RWPE2 (cell line): Measurements from ENCODE around the gene CLDN9.

Source experiments
- ATAC-seq: fragments of 200-7000 bp; cut with Tn5 transposase; 3 replicates; pipeline ENCODE4 v1.9.1; 2021; ENCODE audit warnings: low read depth
- DNase-seq: peaks from one replicate; pipeline ENCODE4 v3.0.0-alpha.2; 2020; ENCODE audit warnings: low spot score
- H3K27ac ChIP-seq: fragments of 450-650 bp; 2 replicates; pipeline ENCODE4 v1.5.1; 2017; ENCODE audit warnings: mild to moderate bottlenecking; ENCODE audit not compliant: poor library complexity, severe bottlenecking
- H3K27me3 ChIP-seq: fragments of 250-450 bp; sonication (Bioruptor Pico); 2 replicates; pipeline ENCODE4 v1.5.1; 2021; ENCODE audit warnings: mild to moderate bottlenecking, moderate library complexity; ENCODE audit not compliant: insufficient read depth, poor library complexity, severe bottlenecking
- H3K36me3 ChIP-seq: fragments of 250-450 bp; sonication (Bioruptor Pico); 2 replicates; pipeline ENCODE4 v1.5.1; 2020; ENCODE audit warnings: low read depth, mild to moderate bottlenecking, moderate library complexity
- H3K4me1 ChIP-seq: fragments of 250-450 bp; sonication (Bioruptor Pico); 2 replicates; pipeline ENCODE4 v1.5.1; 2021; ENCODE audit warnings: mild to moderate bottlenecking, moderate library complexity; ENCODE audit not compliant: insufficient read depth, poor library complexity, severe bottlenecking
- H3K4me3 ChIP-seq: fragments of 250-450 bp; sonication (Bioruptor Pico); 2 replicates; pipeline ENCODE4 v1.5.1; 2021; ENCODE audit warnings: mild to moderate bottlenecking, moderate library complexity; ENCODE audit not compliant: severe bottlenecking
- H3K9me3 ChIP-seq: fragments of 250-450 bp; sonication (Bioruptor Pico); 2 replicates; pipeline ENCODE4 v1.5.1; 2021; ENCODE audit warnings: mild to moderate bottlenecking, moderate library complexity; ENCODE audit not compliant: severe bottlenecking
- CTCF ChIP-seq: fragments of 450-650 bp; IDR thresholded peaks from one replicate; pipeline ENCODE4 v1.5.1; 2017; ENCODE audit warnings: mild to moderate bottlenecking, moderate library complexity; ENCODE audit not compliant: poor library complexity, severe bottlenecking

CLDN9 gene

DNA sequence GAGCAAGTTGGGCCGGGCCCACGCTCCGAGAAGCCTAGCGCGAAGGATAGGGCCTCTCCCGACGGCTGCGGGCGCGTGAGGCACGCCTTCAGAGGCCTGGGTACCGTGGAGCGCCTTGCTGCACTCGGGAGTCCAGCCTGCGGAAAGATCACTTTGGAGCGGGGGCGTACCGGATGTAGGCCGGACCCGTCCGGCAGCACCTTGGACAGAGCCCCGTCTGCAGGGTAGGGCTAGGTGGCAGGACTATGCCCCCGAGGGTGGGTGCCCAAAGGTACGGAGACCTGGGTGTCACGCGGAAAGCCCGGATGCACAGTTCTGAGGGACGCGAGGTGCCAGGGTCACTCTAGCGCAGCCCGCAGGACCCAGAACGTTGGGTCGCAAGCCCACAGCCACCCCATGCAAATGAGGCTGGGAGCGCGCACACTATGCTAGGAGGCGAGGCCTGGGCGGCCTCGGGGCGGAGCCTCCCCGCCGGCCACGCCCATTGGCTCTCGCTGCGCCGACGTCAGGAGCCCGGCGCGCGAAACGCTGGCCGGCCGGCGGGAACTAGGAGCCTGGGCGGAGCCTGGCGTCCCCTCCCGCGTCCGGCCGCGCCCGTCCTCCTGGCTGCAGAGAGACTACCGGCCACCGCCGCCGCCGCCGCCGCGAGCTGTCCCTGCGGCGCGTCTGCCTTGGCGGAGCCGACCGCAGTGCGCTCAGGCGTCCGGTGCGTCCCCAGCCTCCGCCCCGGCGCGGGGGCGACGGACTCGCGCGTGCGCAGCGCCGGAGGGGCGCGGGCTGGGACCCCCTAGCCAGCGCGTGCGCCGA lies 43.8 kb upstream of the CLDN9 start, which contains the start of gene PAQR4:
PAQR4 (plus strand) TSS at position 611 of the 807 bp plus-strand sequence. CDS start 327 bp downstream, outside the sequence.
- Histone ChIP-seq H3K36me3 (peaks cover 27% of the 10 kb centered on the region), H3K27ac (peak within 1 kb of the TSS; percentile 78), H3K27me3 (no peaks in the 10 kb centered on the region), H3K4me3 (peak within 1 kb of the TSS; percentile 70), H3K4me1 (no peaks in the 10 kb centered on the region), H3K9me3 (no peaks in the 10 kb centered on the region)
- no peak for TF ChIP-seq CTCF
- DNase-seq (peak; percentile 87), ATAC-seq (peak; percentile 60)

DNA sequence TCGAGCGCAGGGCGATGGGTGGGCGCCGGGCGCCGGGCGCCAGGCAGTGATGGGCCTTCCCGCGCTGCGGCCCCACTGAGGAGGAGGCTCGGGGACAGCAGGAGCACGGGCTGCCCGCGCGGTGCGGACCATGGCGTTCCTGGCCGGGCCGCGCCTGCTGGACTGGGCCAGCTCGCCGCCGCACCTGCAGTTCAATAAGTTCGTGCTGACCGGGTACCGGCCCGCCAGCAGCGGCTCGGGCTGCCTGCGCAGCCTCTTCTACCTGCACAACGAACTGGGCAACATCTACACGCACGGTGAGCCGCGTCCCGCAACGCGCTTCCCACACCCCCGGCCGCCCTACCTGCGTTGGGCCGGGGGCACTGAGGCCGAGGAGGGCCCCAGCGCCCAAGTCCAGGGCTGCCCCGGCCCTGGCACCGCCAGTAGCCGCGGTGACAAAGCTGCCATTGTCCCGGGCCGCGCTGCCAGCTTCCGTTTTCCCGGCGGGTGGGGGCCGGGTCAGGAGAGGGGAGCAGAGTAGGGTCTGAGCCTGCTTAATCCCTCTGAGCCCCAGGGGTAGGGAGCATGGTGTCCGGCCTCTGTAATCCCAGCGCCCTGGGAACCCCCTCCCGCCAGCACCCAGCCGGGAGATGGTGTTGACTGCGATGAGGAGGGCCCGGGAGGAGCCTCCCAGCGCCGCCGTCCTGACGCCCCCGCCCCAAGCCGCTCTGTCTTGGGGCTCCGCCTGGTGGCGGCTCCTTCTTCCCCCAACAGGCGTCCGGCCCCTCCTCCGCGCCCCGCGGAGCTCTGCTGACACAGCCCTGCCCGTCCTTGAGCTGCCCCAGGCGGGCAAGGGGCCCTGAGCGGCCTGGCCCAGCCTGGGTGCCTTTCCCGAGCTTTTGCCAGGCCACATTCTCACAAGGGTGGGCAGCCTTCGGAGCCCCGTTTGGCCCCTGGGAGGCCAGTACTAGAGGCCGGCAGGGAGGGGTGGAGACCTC lies 42.9 kb upstream of the CLDN9 start:
- TF ChIP-seq CTCF: peak; percentile 76
- H3K27me3 ChIP-seq: no peaks in the 10 kb centered on the region
- DNase-seq: peak; percentile 78
- peak; percentile 53 for ATAC-seq
- H3K9me3 ChIP-seq: no peaks in the 10 kb centered on the region
- peaks cover 33% of the 10 kb centered on the region for H3K36me3 ChIP-seq
- no peaks in the 10 kb centered on the region for H3K4me1 ChIP-seq
- peak overlapping the region; percentile 70 for H3K4me3 ChIP-seq
- H3K27ac ChIP-seq: peak overlapping the region; percentile 78

GRCh38 chr16:2970563-2970962 lies 42.2 kb upstream of the CLDN9 start:
- DNase-seq (no peak), ATAC-seq (no peak)
- no peak for TF ChIP-seq CTCF
- Histone ChIP-seq H3K36me3 (peaks cover 40% of the 10 kb centered on the region), H3K9me3 (no peaks in the 10 kb centered on the region), H3K27me3 (no peaks in the 10 kb centered on the region), H3K4me3 (peak overlapping the region; percentile 70), H3K27ac (peak overlapping the region; percentile 78), H3K4me1 (no peaks in the 10 kb centered on the region)

DNA sequence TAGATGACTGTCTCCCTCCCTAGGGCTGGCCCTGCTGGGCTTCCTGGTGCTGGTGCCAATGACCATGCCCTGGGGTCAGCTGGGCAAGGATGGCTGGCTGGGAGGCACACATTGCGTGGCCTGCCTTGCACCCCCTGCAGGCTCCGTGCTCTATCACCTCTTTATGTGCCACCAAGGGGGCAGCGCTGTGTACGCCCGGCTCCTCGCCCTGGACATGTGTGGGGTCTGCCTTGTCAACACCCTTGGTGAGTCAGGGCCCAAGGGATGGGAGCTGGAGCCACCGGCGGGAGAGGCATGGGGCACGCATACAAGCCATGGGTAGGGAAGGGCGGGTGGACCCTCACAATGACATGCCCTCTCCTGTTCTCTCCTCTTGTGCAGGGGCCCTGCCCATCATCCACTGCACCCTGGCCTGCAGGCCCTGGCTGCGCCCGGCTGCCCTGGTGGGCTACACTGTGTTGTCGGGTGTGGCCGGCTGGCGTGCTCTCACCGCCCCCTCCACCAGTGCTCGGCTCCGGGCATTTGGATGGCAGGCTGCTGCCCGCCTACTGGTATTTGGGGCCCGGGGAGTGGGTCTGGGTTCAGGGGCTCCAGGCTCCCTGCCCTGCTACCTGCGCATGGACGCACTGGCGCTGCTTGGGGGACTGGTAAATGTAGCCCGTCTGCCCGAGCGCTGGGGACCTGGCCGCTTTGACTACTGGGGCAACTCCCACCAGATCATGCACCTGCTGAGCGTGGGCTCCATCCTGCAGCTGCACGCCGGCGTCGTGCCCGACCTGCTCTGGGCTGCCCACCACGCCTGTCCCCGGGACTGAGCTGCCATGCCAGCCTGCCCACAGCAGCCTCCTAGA lies 41.4 kb upstream of the CLDN9 start:
- Histone ChIP-seq H3K4me1 (no peaks in the 10 kb centered on the region), H3K4me3 (no peak overlapping the region), H3K36me3 (peaks cover 47% of the 10 kb centered on the region)

More for the DNA sequence above, 41.4 kb upstream of the CLDN9 start:
- H3K27ac ChIP-seq: peak overlapping the region; percentile 78
- DNase-seq: no peak
- no peaks in the 10 kb centered on the region for H3K27me3 ChIP-seq
- H3K9me3 ChIP-seq: no peaks in the 10 kb centered on the region
- ATAC-seq: no peak
- no peak for TF ChIP-seq CTCF
